GM19328 (cell line): ENCODE measurements around the gene HIBADH.
"Not testable (repeated sequence)": the region's sequence is repeated elsewhere in the genome, so short reads cannot be mapped to it uniquely, and the experiment has no call there.

Experiments used
- ATAC-seq: cut with Tn5 transposase; IDR thresholded peaks from one replicate; pipeline ENCODE4 v1.9.1; 2021; ENCODE audit warnings: mild to moderate bottlenecking, moderate library complexity; ENCODE audit not compliant: unreplicated experiment

The HIBADH gene

DNA sequence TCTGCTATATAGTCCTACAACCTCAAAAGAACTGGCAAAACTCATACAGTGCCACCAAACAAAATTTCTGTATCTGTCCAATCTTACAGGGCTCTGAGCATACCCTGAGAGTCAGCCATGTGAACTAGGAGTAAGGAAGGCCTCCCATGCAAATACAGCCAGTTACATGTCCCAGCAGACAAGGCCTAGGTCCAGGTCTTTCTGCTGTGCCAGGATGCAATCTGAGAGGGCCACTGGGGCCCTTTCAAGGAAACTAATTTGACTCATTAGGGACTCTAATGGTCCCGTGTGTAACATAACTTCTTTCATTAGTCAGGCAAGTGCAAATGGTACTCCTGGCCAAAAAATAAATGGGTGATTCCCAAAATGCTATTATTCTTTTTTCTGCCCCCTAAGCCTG lies 17.9 kb upstream of the HIBADH start:
- ATAC-seq = no peak

DNA sequence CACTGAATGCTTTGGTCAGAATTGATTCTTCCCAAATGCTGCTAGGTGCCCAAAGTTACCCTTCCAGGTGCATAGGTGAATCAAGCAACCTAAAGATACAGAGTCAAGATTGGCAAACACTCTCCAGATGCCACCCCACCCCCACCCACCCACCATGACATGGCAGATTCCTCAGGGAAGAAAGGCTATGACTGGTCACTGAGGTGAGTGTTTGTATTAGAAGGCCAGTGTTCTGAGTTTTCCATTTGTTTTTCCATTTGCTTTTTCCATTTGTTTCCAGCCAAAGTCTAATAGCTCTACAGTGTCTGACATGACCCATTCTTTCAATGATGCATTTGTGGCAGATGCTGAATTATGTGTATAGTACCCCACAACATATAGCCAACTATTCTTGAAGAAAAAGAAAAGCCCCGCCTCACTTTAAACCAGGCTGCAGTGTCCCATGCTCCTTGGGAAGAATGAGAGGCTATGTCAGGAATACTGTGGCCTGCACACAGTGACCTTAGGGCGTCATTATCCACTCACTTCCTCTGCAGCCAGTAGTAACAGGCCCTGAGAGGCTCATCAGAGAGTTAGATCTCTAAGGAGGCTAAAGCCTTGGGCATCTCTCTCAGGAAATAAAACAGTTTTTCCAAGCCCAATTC lies 16.1 kb upstream of the HIBADH start:
- ATAC-seq = no peak

DNA sequence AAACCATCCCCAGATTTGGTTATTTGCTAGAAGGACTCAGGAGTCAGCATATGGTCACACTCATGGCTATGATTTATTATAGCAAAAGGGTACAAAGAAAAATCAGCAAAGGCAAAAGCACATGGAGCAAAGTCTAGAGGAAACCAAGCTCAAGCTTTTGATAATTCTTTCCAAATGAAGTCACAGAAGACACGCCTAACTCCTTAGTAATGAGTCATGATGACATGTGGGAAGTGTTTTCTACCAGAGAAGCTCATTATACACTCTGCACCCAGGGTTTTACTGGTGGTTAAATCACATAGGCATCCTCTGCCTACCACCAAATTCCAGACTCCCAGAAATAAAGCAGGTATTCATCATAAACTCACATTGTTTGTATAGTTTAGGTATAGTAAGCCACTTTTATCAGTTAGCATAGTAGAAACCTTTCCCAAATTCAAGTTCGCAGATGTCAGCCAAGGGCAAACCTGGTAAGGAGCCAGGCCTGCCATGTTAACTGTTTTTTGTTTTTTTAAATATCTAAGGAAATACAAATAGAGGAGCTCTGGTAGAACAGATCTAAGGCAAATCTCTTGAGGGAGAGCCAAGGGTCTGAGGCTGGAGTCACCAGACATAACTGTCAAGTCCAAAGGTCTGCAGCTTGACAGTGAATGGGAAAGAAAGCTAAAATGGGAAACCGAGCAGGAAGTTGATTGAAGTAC lies 15.4 kb upstream of the HIBADH start:
- ATAC-seq = no peak

DNA sequence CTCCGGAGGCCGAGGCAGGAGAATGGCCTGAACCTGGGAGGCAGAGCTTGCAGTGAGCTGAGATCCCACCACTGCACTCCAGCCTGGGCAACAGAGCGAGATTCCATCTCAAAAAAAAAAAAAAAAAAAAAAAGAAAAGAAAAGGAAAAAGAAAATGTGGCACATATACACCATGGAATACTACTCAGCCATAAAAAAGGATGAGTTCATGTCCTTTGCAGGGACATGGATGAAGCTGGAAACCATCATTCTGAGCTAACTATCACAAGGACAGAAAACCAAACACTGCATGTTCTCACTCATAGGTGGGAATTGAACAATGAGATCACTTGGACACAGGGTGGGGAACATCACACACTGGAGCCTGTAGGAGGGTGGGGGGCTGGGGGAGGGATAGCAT lies 11.4 kb upstream of the HIBADH start:
- not testable (repeated sequence) for ATAC-seq

DNA sequence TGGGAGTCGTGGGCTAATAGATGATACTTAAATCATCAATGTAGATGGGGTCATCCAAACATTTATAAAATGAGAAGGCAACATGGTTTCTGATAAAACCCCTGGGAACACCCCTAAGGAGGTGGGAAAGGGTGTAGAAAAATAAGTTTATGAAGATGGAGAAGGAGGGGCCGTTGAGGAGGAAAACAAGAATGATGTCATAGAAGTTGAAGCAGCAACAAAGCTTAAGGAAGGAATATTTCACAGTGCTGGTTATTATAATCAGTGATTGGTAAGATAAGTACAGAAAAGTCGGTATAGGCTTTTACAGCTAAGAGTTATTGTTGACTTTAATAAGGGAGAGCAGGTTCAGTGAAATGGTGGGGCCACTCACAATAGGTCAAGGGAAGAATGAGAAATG lies 9.0 kb upstream of the HIBADH start:
- ATAC-seq = no peak

DNA sequence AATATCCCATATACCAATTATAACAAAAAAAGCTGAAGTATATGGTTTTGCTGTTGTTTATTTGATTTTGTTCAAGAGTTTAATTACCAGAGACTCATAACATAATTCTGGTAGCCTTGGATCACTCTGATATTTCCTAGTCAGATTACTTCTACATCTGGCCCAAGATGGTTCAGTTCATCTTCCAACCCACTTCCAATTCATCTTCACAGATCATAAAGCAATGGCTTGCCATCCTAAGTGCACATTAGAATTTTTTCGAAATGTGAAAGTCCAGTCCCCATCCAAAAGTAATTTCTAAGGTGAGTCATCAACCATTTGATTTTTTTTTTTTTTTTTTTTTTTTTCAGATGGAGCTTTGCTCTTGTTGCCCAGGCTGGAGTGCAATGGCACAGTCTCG lies 8.0 kb upstream of the HIBADH start:
- no peak for ATAC-seq

DNA sequence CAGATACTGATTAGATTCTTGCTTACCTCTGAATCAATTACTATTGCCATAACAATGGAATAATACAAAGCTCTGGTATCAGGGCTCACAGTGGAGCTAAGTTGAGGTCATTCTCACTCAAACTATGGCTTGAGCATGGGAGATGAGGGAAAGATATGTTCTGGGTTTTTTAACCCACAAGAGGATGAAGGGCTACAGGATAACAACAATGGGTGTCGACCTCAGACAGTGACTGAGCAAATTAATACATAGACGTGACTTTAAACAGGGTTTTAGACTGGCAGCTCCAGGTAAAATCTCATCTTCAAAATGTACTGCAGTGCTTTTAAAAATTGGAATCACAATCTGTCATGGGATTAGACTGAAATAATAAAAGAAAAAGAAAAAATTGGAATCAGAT lies 7.5 kb upstream of the HIBADH start:
- ATAC-seq = no peak

DNA sequence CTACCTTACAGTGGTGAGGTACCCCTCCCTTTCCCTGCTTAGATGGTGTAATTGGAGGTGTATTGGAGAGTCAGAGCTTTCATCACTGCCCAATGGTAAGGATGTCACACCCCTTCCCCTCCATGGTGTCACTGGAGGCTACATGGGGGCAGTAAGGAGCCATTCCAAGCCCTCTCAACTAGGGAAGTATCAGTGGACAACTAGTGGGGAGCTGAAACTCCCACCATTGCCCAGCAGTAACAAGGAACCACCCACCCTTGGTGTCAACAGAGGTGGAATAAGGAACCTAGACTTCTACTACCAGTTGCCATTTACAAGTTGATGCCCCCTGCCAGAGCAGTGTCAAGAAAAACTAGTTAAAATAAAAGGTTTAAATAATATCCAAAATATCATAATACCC lies 2.8 kb upstream of the HIBADH start:
- ATAC-seq = no peak

DNA sequence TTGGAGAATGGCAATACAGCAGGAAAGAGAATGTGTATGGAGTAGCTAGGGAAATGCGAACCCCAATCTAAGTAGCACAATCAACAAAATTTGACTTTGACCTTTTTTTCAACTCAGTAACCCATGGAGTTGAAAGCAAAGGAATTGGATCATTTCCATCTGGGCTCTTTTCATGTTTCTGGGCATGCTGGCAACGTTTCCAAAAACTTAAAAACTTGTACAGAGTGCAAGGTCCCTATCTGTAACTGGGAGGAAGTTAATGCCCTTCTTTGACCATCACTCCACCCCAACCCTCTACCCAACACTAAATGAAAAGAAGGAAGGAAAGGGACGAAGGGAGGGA lies 1.3 kb upstream of the HIBADH start:
- no peak for ATAC-seq

DNA sequence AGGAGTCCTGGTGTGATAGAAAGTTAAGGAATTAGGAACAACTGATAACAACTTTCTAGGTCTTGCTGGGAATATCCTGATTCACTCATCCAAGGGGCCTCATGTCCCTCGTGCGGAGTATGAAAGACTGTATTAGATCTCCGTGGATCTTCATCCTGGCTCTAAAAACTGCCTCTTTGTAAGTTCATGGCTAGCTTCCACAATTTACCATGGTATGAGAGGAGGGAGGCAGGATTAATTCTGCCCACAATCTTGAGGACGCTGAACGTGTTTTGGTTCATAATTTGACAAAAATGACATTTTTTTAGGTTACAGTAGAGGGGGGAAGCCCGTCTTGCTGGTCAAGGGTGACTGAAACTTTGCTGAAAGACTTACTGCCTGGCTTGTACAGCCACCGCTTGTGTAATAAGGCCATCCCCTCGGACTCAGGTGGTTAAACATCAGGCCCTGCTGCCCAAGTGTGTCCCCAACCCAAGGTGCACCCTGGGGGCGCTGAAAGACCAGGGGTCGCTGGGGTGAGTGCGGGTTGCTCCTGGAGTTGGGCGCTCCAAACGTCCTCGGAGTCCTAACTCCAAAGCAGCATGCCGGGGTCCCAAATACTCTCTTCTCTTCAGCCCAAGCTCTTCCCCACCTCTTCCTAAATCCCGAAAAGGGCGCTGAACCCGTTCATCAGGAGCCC lies 733 bp downstream of the HIBADH start:
- no peak for ATAC-seq

DNA sequence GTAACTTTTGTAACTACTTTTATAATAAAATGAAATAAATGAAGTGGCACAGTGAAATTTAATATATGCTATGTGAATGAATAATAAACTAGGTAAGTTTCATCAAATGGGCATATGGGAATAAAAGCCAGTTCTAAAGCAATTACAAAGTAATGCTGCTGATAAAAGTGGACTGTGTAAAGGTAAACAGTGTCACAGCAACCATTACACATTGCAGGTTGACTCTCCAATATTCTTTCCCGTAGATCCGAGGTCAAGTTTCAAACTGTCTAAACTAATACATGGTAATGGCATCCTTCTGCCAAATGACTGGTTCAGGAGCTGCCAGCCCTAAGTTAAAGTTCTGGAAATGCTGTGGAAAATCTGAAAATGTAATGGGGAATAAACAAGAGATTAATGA lies 6.0 kb downstream of the HIBADH start:
- ATAC-seq = no peak

DNA sequence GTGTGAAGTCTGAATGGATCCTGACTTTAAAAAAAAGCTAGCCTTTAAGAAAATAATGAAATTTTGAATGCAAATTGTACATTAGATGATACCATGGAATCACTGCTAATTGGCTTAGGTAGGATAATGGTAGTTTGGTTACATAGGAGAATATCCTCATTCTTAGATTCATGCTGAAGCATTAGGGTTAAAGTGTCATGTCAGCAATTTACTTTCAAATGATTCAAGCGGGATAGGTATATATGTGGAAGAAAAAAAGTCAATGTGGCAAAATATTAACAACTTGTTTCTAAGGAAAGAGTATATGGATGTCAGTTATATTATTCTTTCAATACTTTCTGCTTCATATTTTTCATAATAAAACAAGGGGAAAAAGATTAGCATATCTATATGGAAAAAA lies 7.5 kb downstream of the HIBADH start:
- no peak for ATAC-seq

DNA sequence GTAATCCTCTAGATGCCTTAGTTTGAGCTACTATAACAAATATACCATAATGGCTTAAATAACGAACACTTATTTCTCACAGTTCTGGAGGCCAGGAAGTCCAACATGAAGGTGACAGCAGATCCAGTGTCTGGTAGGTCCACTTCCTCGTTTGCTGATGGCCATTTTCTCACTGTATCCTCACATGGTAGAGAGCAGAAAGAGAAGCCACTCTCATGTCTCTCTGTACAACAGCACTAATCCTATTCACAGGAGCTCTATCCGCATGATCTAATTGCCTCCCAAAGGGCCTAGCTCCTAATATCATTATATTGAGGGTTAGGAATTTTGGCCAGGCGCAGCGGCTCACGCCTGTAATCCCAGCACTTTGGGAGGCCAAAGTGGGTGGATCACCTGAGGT lies 10.2 kb downstream of the HIBADH start:
- ATAC-seq = no peak

DNA sequence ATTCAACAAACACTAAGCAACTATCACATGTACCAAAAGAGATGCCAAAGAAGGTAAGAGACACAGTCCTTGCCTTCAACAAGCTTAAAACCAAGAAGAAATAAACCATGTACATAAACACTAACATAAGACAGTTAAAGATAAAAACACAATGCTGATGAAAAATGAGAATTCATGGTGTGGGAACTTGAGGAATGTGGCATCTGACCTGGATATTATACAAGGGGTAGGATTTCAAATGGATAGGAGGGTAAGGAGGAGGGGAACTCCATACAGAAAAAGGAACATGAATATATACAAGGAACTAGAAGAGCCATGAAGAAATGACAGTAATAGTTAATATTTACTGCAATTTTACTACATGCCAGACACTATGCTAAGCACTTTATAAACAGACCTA lies 11.0 kb downstream of the HIBADH start:
- ATAC-seq = no peak

DNA sequence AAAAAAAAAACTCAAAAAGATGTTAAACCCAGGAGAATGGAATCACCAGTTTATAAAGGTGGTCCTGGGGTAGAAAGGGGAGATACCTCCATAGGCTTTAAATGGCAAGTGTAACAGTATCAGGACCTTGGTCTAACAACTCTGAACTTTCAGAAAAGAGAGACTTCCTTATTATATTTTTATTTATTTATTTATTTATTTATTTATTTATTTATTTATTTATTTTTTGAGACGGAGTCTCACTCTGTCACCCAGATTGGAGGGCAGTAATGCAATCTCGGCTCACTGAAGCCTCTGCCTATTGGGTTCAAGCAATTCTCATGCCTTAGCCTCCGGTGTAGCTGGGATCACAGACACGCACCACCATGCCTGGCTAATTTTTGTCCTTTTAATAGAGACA lies 12.4 kb downstream of the HIBADH start:
- ATAC-seq = no peak

DNA sequence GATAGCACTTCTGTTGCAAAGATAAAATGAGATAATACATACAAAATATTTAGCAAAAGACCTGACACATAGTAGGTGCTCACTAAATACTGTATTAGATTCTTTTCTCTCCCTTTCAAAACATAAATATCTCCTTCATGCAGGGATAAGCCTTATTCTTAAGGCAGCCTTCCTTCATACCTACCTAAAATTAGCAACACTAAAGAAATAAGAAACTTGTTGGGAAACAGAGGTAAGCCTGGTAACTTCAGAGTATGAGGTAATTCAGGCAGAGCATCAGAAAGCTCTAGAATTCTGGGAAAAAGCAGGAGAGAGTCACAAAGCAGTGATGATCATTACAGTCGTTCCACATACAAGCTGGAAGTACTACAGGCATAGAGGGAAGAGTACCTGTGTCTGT lies 15.2 kb downstream of the HIBADH start:
- ATAC-seq = no peak

DNA sequence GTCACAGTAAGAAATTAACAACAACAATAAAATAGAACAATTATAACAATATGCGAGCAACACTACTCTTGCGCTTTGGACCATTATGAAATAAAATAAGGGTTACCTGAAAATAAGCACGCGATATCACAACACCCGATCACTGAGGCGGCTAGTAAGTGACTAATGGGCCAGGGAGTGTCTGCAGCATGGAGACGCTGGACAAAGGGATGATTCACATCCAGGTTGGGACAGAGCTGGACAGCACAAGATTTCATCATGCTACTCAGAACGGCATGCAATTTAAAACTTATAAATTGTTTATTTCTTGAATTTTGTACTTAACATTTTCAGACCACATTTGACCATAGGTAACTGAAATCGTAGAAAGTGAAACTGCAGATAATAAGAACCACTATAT lies 15.6 kb downstream of the HIBADH start:
- ATAC-seq = no peak

DNA sequence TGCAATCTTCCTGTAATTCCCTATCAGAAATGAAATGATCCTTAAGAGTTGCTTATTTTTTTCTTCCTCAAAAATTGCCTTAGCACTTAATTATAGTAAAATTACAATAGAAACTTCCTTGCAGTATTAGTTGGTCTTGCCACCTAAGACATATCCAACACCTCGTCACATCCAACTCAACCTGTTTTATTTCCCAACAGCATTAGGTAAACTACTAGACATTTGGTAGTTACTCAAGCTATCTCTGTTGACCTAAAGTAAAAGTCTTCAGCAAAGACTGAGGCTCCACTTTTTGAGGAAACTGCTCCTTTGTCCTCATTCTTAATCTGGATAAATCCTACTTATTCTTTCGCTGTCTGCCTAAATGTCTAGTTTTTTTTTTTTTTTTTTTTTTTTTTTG lies 20.4 kb downstream of the HIBADH start:
- no peak for ATAC-seq

DNA sequence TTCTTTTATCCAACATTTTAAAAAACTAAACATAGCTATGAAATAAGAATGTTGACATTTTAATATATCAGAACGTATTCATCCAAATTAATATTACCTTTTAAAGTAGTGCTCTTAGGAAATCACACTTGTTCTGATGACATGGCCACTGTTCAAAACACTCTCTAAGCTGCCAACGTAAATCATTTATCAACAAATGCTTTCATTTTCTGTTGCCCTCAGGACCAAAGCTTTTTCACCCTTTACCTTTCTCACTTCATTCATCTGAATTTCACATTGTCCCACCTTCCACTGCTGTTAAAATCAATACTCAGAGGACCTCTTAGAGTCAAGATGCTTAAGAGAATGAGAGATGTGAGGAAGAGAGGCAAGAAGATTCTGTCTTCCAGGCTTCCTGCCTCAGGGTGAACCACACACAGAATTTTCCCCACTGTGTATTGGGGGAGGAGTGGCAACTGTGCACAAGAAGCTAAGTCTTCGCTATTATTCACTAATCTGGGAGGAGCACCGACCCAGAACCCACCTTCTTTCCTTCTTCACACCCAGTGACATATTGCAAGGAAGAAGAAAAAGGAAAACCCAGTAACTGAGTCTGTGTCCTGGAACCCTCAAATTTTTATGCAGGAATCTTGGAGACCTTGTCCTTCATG lies 21.0 kb downstream of the HIBADH start:
- no peak for ATAC-seq

DNA sequence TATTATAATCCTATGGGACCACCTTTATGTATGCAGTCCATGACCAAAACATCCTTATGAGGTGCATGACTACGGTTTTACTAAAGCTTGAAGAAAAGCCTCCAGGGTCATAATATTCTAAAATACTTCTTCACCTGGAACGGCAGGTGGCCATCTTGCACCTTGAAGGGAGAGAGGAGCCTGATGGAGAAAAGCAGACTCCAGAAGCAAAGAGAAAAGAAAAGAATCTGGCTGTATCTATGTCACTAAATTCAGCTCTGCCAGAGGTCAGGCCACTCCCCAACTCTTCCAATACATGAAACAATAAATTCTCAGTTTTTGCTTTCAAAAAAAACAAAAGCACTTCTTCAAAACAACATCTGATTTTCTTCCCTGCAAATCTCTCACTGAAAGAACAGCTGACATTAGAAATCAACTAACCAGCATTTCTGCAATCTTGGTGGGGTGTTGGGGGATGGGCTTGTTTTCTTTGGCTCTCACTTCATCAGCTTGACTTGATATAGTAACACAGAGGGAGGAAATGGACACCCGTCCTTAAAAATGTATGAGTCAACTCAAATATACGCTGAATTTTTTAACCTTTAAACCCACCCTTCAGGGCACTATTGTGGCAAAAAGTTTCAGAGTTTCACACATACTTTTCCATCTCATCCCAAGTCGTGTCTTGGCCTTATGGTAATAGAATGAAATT lies 21.7 kb downstream of the HIBADH start:
- ATAC-seq = no peak

DNA sequence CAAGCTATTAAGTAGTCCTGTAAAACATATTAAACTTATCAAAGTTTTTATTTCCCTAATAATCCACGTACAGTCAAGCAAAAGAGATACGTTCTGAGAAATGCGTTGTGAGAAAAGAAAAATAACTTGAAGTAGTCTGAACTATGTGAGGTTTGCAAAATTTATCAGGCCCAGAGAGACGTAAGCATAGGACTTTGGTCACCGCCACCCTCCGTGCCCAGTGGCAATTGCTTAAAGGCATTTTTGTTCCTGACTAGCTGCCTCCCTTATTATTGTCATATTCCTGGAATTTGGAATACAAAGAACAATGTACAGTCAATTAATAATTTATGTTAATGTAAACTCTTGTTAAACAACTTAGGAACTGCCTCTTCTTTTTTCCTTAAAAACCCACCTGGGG lies 22.8 kb downstream of the HIBADH start:
- ATAC-seq = no peak
